ENCODE data around the gene DLG5.

DNA sequence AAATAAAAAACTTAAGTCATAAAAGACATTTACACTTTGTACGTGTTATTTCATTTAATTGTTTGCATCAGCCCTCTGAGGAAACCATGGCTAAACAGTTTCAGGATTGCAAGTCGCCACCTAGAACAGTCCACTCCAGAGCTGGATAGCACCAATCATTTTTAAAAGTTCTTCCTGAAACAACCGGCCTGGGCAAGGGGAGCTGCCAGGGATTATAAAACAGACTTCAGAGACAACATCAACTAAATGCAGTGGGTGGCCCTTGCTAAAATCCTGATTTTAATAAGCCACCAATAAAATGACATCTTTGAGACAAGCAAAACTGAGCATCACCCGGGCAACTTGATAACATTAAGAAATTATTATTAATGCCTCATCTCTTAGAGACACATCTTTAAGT, 13.5 kb downstream of the DLG5 start:
- TF ChIP-seq, protein P1, sequence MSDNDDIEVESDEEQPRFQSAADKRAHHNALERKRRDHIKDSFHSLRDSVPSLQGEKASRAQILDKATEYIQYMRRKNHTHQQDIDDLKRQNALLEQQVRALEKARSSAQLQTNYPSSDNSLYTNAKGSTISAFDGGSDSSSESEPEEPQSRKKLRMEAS (IDR thresholded peaks at IDR 0.05) = no peak
- TF ChIP-seq TEAD4 (IDR thresholded peaks at IDR 0.05) = no peak
- no peak for TF ChIP-seq ZBTB7A (IDR thresholded peaks at IDR 0.05; ENCODE audit: low read depth)
- no peak for TF ChIP-seq EP300 (IDR thresholded peaks at IDR 0.05; ENCODE audit: borderline replicate concordance)
- TF ChIP-seq RAD21 (IDR thresholded peaks at IDR 0.05; ENCODE audit: low read depth) = no peak
- TF ChIP-seq, protein P2, sequence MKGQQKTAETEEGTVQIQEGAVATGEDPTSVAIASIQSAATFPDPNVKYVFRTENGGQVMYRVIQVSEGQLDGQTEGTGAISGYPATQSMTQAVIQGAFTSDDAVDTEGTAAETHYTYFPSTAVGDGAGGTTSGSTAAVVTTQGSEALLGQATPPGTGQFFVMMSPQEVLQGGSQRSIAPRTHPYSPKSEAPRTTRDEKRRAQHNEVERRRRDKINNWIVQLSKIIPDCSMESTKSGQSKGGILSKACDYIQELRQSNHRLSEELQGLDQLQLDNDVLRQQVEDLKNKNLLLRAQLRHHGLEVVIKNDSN (IDR thresholded peaks at IDR 0.05) = no peak
- no peak for TF ChIP-seq EGR1 (IDR thresholded peaks at IDR 0.05)
- TF ChIP-seq, protein P3, sequence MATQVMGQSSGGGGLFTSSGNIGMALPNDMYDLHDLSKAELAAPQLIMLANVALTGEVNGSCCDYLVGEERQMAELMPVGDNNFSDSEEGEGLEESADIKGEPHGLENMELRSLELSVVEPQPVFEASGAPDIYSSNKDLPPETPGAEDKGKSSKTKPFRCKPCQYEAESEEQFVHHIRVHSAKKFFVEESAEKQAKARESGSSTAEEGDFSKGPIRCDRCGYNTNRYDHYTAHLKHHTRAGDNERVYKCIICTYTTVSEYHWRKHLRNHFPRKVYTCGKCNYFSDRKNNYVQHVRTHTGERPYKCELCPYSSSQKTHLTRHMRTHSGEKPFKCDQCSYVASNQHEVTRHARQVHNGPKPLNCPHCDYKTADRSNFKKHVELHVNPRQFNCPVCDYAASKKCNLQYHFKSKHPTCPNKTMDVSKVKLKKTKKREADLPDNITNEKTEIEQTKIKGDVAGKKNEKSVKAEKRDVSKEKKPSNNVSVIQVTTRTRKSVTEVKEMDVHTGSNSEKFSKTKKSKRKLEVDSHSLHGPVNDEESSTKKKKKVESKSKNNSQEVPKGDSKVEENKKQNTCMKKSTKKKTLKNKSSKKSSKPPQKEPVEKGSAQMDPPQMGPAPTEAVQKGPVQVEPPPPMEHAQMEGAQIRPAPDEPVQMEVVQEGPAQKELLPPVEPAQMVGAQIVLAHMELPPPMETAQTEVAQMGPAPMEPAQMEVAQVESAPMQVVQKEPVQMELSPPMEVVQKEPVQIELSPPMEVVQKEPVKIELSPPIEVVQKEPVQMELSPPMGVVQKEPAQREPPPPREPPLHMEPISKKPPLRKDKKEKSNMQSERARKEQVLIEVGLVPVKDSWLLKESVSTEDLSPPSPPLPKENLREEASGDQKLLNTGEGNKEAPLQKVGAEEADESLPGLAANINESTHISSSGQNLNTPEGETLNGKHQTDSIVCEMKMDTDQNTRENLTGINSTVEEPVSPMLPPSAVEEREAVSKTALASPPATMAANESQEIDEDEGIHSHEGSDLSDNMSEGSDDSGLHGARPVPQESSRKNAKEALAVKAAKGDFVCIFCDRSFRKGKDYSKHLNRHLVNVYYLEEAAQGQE (IDR thresholded peaks at IDR 0.05; ENCODE audit: low read depth) = no peak
- no peak for TF ChIP-seq YY1 (IDR thresholded peaks at IDR 0.05; ENCODE audit: low read depth)
